ENCODE results near the gene U2AF1L4.

Gene U2AF1L4

DNA sequence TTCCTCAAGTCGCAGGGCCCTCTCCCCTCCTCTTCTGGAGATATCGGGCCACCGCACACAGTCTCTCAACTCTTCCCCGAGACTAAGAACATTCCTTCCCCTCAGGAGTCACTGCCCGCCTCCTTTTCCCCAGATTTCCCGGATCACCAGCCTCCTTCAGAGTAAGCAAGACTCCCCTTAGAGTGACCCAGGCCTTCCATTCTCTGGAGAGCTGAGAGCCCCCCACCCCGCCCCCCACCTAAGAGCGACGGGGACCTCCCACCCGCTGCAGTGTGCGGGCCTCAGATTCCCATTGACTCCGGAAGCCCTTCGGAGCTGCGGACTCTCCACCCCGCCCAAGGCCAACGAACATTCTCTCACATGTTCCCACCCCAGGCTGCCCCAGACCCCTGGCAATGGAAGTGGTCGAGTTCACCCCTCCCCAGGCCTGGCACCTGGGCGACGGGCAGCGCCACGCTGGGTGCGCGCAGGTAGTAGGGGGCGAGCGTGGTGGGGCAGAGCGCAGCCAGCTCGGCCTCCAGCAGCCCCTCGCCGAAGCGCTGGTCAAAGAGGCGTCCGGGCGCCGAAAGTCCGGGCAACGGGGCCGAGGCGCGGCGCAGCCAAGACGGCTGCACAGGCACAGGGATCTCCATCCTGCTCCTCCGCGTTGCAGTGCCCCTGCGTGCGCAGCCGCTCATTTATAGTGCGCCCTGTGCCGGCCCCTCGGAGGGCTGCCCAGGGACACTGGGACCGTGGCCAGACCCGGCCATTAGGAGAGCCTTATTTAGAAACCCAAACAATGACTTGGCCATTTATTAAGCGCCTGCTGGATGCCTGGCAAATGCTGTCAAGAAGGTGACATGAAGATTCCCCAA lies 11.4 kb upstream of the U2AF1L4 start, which contains the start of gene HSPB6:
Gene HSPB6 (minus strand): TSS at position 653 of the 854 bp plus-strand sequence. CDS start 21 bp downstream, at position 632.
- no peak for DNase-seq

DNA sequence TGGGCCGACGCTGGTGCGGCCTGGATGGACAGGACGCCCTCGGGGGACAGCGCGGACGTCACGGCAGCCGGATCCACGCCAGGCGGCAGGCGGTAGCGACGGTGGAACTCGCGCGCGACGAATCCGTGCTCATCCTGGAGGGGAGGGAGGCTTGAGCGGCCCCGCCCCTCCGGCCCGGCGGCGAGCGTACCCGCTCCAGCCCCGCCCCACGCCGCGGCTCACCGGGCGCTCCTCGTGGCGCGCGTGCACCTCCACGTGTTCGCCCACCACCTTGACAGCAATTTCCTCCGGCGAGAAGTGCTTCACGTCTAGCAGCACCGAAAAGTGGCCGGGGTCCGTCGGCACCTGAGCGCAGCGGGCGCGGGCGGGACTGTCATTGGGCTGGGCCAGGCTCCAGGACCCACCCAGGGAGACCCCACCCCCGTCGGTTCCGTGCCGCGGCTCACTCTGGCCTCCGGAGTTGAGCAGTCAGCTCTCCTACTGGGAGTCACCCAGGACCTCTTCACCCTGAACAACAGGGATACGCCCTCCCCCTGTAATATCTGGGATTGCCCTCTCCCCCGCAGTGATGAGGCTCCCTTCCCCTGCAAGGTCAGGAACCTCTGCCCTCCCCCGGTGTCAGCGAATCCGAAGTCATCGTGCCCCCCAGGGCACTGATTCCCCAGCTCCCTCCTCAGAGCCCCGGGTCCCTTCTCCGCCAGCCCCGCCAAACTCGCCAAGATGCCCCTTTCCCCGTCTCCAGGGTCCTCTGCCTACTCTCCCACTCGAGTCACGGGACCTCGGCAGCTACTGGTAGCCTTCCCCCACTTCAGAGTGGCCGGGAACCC lies 10.5 kb upstream of the U2AF1L4 start:
- no peak for DNase-seq

DNA sequence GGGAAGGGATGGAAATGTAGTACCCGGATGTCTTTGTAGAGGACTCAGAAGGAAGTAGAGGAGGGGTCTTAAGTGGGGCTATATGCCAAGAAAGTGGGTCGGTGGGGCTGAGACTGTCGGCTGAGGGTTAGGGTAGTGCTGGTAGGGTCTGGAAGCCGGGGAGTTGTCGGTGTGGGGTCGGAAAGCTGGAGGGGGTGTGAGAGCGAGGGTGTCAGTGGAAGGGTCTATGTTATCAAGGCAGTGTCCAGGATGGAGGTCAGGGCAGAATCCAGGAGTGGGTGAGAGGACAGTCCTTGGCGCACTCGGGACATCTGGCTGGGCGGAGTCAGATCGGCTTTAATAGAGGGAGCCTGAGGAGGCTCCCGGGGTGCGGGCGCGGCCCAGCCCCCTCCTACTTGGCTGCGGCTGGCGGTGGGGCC lies 9.9 kb upstream of the U2AF1L4 start:
- DNase-seq: no peak

DNA sequence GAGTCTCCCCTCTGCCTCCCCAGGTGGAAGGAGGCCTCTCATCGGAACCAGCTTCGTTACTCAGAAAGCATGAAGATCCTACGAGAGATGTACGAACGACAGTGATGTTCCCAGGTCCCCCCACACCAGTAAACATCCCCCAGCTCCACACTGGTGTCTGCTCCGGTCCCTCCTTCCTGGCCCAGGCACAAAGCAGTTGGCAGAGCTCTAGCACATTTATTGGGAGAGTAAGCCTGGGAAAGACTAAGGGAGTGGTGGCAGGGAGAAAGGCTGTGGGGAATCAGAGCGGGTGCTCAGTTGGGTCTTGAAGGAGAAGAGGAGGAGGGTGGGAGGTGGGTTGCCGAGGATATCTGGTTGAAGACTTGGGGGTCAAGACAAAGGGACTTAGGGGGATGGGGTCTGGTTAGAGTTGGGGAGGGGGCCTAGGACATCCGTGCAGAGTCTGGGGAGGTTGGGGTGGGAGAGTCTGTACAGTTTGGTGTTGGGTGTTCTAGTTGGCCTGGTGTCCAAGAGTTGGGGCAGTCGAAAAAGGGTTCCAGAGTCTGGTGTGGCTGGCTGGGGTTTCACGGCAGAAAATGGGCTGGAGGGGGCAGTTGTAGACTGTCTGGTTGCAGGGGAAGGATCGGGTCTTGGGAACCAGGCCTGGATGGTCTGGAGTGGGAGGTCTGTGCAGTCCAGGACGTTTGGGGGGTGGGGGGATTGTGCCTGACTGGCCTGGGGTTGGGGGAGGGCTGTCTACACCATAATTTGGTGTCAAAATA lies 9.3 kb upstream of the U2AF1L4 start:
- no peak for DNase-seq

DNA sequence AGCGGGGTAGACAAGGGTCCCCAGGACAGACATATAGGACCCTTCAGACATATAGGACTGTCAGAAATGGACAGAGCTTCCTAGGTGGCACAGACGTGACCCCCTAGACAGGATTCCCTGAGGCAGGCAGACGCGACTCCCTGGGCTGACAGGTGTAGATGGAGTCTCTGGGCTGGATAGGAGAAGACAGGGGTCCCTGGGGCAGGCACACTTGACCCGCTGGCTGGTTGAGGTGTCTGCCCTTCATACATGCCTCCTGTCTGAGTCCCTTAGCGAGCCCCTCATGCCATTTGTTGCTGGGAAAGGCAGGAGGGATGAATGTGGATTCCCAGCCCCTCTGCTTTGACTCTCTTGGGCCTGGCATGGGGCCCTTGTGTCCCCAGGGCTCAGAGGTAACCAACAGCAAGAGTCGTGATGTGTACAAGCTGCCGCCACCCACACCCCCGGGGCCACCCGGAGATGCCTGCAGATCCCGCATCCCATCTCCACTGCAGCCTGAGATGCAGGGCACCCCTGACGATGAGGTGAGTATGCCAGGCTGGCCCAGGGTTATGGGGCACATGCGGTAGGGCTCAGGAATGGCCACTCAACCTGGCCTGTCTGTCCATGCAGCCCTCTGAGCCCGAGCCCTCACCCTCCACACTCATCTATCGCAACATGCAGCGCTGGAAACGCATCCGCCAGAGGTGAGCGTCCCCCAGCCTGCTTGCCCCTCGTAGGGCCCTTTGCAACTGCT lies 8.6 kb upstream of the U2AF1L4 start:
- no peak for DNase-seq

DNA sequence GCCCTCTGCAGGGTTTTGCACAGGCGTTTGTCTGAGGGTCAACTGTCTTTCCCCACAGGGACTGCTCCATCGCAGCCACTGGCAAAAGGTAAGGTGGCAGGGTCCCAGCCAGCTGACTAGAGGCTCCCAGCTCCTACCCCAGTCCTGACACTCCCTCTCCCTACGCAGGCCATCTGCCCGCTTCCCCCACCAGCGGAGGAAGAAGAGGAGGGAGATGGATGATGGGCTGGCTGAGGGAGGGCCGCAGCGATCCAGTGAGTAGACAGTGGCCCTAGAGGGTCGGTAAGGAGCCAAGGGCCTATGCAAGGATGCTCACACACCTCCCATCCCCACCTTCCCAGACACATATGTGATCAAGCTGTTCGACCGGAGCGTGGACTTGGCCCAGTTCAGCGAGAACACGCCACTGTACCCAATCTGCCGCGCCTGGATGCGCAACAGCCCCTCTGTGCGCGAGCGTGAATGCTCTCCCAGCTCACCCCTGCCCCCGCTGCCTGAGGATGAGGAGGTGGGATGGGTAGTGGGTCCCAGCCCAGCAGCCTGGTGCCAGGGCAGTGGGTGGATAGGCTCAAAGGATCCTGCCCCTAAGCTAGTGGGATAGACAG lies 7.6 kb upstream of the U2AF1L4 start:
- DNase-seq: no peak

DNA sequence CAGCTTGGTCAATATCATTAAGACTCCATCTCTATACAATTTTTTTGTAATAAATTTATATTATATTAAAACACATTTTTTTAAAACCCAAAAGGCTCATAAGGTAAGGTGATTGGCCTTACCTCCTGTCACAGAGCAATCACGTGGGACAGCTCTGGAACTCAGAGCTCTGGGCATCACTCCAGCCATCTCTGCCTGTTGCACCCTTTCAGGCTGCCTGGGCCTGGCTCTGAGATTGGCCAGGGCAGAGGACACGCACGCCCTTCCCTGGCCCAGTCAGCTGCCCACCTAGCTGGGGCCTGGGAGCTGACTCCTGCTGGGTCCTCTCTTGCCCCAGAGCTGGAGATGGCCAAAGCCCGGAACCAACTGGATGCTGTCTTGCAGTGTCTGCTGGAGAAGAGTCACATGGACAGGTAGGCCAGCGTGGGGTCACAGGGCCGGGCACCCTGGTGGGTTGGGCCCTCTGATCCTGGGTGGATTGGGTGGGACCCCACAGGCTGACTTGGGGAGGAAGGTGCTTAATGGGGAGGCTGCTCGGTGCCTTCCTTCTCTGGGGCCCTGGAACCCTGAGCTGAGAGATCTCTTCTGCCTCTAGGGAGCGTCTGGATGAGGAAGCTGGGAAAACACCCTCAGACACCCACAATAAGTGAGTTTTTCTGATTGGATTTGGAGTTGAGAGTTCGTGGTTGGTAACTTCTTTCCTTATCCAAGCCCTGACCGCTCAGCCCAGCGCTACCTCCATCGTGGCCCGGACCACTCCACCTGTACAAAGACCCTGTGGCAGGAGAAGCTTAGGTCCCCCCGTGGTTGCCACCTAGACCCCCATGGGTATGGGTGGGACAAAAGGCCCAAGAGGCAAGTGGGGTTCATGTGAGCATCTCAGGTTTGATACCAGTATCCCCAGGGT lies 6.9 kb upstream of the U2AF1L4 start:
- no peak for DNase-seq

DNA sequence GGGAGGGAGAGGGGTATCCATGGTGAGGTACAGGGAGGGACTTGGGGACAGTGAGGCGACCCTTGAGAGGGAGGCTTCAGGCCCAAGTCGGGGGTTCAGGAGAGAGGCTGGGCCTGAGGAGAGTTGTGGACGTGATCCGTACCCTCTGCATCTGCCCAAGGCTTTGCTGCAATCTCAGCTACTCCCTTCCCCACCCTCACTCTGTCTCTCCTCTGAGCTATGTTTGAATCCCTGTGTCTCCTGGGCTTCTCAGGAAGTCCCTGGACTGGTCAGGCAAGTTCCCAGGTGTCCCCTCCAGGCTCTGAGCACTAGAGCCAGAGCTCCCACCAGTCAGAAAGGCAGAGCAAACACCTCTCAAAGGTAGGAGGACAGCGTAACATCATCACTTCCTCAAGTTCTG lies 4.9 kb upstream of the U2AF1L4 start:
- no peak for DNase-seq

DNA sequence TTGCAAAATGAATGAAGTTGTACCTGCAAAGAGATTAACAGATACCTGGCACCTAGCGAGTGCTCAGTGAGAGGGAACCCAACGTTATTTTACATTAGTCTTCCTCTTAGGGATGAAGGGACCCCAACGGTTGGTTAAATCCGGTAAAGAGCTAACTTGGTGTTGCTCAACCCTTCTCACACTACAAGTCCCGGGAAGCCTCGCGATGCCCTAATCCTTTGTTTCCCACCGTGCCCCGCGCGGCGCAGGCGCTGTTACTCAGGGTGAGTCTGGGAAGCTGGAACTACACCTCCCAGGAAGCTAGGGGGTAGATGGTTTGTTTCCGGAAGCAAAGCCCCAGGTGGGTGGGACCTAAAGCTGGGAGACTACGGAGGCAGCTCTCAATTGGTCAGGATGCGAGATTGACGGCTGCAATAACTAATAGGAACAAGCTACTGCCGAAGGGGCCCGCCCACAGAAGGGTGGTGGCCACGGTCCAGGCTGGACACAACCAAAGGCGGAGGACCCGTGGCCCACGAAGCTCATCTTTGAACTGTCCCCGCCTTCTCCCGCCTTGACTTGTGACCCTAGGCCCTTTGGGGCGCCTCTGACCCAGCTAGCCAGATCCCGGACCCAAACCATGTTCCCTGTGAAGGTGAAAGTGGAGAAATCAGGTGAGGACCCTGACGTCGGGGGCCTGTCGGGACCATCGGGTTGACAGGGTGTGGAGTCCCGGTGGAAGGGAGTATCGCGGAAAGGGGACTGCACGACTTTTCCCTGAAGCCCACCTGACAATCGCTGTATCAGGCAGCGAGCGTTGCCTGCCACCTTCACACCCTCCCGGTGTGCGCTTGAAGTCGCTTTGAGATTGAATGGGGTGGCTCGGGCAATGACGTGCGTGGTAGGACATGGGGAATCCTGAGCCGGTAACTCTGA lies 3.1 kb upstream of the U2AF1L4 start, which contains the start of gene LIN37:
Gene LIN37 (plus strand): TSS at position 471 of the 915 bp plus-strand sequence. CDS start 149 bp downstream, at position 620.
- peak; percentile 96 for DNase-seq

DNA sequence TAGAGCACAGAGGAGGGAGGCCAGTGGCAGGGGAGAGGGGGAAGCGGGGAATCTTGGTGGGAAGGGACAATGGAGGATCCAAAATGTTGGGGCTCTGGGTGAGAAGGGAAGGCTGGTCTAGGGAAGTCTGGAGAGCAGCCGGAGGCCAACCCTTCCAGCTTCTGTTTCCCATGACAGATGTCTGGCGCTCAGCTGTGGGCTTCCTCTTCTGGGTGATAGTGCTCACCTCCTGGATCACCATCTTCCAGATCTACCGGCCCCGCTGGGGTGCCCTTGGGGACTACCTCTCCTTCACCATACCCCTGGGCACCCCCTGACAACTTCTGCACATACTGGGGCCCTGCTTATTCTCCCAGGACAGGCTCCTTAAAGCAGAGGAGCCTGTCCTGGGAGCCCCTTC lies 1.3 kb upstream of the U2AF1L4 start:
- DNase-seq: no peak

DNA sequence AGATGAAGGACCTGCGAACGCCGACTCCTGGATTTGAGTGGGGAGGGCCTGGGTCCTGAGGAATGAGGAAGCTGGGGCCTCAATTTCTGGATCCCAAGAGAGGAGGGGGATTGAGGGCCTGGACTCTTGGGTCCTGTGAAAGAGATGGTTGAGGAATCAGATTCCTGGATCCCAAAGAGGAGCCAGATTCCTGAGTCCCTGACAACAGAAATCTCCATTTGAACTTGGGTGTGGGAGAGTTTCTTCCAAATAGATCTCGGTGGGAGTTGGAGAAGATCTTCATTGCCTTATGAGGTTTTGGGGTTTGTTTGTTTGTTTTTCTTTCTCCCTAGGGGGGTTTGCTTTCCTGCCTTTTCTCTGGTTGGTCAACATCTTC lies 857 bp upstream of the U2AF1L4 start:
- DNase-seq: no peak

DNA sequence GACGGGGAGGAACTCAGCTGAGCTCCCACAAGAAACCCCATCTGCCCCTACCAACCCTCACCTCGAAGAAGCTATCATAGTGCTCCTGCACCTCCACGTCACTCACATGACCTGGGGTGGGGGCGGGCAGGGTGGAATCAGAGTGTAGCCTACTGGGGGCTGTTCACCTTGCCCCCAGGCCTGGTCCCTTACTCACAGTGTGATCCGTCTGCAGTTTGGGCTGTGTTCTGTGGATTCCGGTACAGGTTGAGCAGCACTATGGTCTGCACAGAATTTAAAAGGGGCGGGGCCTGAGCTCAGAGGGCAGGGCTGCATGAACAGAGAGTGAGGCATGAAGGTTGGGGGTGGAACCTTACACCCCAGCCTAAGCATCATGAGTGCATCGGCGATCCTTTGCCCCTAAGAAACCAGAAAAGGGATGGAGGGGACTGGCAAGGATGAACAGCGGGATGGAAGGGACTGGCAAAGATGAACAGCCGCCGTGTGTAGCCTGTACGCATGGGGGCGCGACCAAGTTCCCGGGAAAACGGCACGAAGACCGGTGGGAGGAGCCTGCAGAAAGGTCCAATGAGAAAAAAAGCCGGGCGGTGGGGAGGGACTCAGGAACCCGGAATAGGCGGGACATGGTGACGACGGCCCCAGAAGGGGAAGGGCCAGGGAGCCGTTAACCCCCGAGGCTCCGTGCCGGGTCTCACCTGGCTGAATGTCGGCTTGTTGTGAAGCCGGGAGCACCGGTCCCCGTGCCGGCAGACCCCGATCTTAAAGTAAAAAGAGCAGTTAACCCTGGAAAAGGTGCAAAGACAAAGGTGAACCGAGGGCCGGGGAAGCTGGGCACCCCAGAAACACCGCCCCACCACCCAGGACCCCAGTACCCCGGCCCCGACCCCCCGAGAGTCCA lies 539 bp downstream of the U2AF1L4 start:
- peak; percentile 86 for DNase-seq

DNA sequence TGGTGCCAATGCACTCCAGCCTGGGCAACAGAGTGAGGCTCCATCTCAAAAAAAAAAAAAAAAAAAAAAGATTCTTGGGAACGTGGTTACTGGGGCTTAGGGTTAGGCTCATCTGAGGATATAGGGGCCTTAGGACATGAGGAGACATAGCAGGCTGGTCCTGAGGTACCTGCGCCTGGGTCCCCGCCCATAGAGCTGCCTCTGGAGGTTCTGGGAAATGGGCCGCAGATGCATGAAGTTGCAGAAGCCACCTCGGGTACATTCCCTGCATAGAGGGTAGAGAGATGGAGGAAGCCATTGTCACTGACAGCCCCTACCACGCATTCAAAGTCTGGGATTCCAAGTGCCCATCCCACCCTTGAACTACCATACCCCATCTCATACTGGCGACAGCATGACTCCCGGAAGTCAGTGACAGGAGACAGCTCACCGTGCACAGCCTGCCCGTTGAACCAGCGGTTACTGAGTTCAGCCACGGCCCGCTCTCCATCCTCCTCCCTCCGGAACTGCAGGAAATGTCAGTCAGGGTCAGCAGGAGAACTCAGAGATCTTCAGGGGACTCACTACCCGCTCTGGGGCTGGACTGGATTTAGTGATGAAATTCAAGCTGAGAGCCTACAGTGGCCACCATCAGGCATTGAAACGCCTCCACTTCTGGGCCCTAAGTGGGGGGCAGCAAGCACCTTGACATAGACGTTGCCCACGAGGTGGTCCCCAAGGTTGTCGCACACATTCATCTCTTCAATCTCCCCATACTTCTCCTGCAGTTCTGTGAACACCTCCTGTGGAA lies 1.4 kb downstream of the U2AF1L4 start:
- no peak for DNase-seq

DNA sequence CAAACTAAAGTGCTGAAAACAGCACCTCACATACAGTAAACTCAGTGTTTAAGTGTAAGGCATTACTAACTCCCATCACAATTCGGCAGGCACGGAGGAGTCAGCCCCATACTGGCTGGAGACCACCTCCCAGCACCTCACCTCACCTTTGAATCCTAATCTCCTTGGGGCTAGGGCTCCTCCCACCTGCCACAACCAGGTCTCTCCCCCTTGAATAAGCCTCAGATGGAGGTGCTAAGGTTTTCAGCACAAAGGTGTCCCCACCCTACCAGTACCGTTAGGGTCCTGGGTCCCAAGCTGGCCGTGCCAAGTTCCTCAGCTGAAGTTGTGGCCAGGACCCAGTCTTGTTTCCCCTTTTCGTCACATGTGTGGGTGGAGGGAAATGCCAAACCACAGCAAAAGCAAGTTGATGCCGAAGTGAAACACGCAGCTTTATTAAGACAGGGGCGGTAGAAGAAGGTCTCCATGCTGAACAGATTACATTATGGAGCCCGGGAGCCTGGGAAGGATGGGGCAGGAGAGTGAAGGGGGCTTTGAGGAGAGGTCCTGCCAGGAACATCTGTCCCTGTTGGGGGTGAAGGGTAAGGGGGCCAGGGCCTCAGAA lies 3.0 kb downstream of the U2AF1L4 start, which contains the start of gene IGFLR1:
Gene IGFLR1 (minus strand): TSS at position 332 of the 604 bp plus-strand sequence. CDS start 1,272 bp downstream, outside the sequence.
- DNase-seq: peak; percentile 56

DNA sequence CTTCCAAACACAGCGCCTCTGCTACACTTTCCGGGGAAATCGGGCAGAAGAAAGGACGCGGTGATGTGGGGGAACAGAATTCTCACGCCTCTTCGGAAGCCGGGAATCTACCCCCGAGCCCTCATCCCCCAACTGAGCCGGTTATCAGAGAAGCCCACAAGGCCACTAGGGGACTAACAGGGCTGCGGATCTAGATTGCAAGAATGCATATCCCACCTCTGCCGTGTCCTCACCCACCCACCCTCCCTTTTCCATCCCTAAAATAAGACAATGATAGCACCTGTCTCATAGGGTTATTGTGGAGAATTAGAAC lies 4.1 kb downstream of the U2AF1L4 start:
- DNase-seq: no peak

DNA sequence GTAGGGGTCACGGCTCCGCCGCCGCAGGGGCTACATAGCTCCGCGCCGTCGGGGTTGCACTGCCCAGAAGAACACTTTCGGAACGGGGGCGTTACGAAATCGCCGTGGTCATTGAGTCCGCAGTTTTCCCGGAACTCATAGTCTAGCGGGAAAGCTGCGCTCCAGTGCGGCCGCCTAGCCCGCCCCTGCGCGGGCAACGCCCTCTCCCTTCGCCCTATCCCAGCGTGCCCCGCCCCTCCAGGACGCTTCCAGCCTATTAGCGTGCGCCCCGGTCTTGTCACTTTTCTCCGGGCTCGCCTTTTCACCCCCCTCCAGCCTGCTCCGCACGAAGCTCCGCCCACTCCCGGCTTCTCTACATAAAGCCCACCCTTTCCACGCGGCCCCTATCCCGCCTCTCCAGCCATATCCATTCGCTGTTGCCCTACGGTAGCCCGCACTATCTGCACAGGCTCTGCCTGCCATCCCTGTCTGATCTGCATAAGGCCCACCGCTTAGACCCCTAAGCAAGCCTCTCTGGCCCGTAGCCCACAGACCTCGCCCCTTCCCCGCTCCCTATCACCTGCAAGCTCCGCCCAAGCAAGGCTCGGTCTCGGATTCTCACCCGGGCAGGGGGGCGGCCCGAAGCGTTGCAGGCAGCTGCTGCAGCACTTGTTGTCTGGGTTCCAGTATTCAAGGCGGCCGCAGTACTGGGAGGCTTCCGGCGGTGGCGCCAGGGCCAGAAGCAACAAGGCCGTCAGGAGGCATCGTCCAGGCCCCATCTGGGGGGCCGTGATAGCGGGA lies 4.6 kb downstream of the U2AF1L4 start:
- peak; percentile 93 for DNase-seq

DNA sequence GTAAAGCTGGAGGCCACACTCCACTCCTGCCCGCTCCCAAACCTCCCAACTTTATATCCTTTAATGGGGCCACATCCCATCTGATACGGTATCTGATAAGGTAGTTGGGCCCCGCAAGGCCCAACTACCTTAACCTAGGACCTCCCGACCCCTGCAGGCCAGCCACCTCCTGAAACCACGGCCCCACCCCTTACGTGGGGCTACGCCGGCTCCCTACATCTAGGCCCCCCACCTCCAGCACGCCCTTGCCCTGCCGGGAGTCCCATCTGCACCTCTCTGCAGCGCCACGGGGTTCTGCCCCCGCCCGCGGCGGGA lies 5.2 kb downstream of the U2AF1L4 start:
- no peak for DNase-seq
